Thymus (tissue), 11 donors: ENCODE measurements around the gene NAP1L1. TPM values are rescaled to one million over a fixed set of nuclear protein-coding genes. Genes with fewer than 3 reads are reported as not detected.
A peak's percentile ranks its signal among the peaks of the same experiment; 100 is the strongest.

Experiments used
- DNase-seq, 9 donors: peaks; one replicate each; pipeline ENCODE4 v3.0.0-alpha.2; 2013; ENCODE audit warnings: low spot score in 9 of 9, low read depth in 6 of 9, missing footprints in 1 of 9
- H3K27ac ChIP-seq, 2 donors: one replicate each; pipeline ENCODE4 v1.5.1; 2013; ENCODE audit warnings: control low read depth in 1 of 2, low read depth in 1 of 2, low read length in 1 of 2, mild to moderate bottlenecking in 1 of 2, moderate library complexity in 1 of 2
- H3K27me3 ChIP-seq, 2 donors: one replicate each; pipeline ENCODE4 v1.5.1; 2013; ENCODE audit warnings: low read length in 1 of 2; ENCODE audit not compliant: control insufficient read depth in 2 of 2, insufficient read depth in 1 of 2
- H3K36me3 ChIP-seq, 2 donors: one replicate each; pipeline ENCODE4 v1.5.1; 2013; ENCODE audit warnings: low read length in 1 of 2, mild to moderate bottlenecking in 1 of 2, moderate library complexity in 1 of 2; ENCODE audit not compliant: control insufficient read depth in 2 of 2, insufficient read depth in 2 of 2
- H3K4me1 ChIP-seq, 2 donors: one replicate each; pipeline ENCODE4 v1.5.1; 2013; ENCODE audit warnings: low read length in 2 of 2; ENCODE audit not compliant: control insufficient read depth in 2 of 2, insufficient read depth in 2 of 2
- H3K4me3 ChIP-seq, 2 donors: one replicate each; pipeline ENCODE4 v1.5.1; 2013; ENCODE audit warnings: low read length in 2 of 2, control low read depth in 1 of 2, mild to moderate bottlenecking in 1 of 2
- H3K9me3 ChIP-seq, 2 donors: one replicate each; pipeline ENCODE4 v1.5.1; 2013; ENCODE audit warnings: low read length in 1 of 2, mild to moderate bottlenecking in 1 of 2; ENCODE audit not compliant: control insufficient read depth in 2 of 2, insufficient read depth in 1 of 2
- WGBS: extraction: QIAGEN DNeasy Blood & Tissue Kit; methylation state at CpG from one replicate; pipeline ENCODE4 v1.1.7; 2013; 5-methylcytosine and 5-hydroxymethylcytosine counted together
- polyA plus RNA-seq: library from polyadenylated mRNA; stranded (reverse); fragments of 200-250 nt; gene quantifications from one replicate; pipeline ENCODE4 v1.2.3, GENCODE V29; 2013
- total RNA-seq: library from RNA; stranded (reverse); fragments of 120-200 nt; gene quantifications from one replicate; pipeline ENCODE4 v1.2.4, GENCODE V29; 2013
- donor health status: healthy.

NAP1L1 gene
- total and polyA plus RNA-seq, 2 donors: 284 to 548 TPM

DNA sequence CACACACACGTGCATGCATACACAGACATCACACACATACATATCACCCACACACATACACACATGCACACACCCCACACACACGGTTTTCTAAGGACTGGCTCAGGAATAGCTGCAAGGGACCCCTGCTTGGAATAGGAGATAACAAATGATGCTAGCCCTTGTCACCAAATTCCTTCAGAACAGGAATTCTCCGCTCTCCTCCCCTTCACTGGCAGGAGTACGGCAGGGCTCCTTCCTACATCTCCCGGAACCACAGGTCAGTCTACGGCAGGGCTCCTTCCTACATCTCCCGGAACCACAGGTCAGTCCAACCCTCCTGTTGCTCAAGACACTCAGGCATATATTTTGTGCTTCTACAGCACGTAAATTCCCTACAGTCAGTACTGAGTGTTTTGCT lies 76.8 kb downstream of the NAP1L1 start:
- Histone ChIP-seq H3K36me3 (no peaks in the 10 kb centered on the region), H3K4me3 (no peak overlapping the region), H3K27ac (no peak overlapping the region), H3K9me3 (no peaks in the 10 kb centered on the region), H3K4me1 (peaks cover 0 to 7% of the 10 kb centered on the region in 2 donors), H3K27me3 (no peaks in the 10 kb centered on the region)
- WGBS: 96% methylated on average over 8 of the region's 8 CpGs
- DNase-seq: no peak

DNA sequence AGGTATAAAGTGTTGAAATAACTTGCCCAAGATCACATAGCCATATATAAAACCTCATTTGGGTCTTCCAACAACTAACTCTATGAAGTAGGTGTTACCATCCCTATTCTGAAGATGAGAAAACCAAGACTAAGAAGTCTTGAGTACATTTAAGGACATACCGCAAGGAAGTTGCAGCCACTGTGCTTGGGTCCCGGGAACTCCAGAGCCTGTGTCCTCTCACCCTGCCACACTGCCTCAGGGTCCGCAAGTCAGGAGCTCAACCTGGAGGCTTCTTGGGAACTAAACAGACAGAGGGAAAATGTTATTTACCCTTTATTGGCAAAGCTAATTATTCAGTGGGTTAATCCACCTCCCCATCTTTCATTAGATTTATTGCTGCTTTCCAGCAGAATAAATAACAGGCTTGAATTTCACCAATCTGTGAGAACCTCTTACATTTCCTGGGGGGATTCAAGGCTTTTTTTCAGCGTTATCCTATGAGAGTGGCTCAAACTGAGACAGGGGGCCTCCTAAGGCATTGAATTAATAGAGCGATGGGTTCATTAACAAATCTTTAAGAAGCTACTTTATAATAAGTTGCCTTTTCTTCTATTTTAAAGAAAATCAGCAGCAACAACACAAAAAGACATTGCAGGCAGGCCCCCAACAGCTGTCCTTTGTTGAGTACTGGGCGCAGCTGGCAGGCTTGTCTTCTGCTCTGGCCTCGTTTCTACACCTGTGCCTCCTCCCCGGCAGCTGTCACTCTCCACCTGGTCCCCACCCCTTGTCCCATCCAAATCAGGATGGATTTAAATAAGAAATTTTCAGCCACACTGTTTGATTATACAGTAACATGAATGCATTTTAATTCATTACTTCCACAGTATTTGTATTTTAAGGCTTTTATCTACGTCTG lies 78.2 kb downstream of the NAP1L1 start:
- H3K27me3 ChIP-seq: no peaks in the 10 kb centered on the region
- H3K27ac ChIP-seq: no peak overlapping the region
- H3K4me3 ChIP-seq: no peak overlapping the region
- no peaks in the 10 kb centered on the region for H3K9me3 ChIP-seq
- peak in 2 of 9 donors; percentile 24 to 62 for DNase-seq
- WGBS: 82% methylated on average over 9 of the region's 9 CpGs
- peaks cover 0 to 7% of the 10 kb centered on the region in 2 donors for H3K4me1 ChIP-seq
- H3K36me3 ChIP-seq: no peaks in the 10 kb centered on the region

DNA sequence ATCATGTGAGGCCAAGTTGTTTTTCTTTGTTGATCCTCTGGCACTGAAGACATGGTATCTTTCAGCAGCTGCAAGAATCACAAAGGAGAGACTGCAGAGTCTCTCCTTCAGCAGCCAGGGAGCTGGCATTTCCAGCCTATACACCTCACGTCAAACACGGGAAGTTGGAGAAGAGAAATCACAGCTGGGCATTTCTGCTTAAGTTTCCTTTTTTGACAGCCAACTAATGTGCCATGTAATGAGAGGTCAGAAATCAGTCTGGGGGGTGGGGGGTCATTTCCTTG lies 81.2 kb downstream of the NAP1L1 start:
- Histone ChIP-seq H3K4me3 (no peak overlapping the region), H3K4me1 (peaks cover 0 to 7% of the 10 kb centered on the region in 2 donors), H3K27me3 (no peaks in the 10 kb centered on the region), H3K36me3 (no peaks in the 10 kb centered on the region), H3K9me3 (no peaks in the 10 kb centered on the region), H3K27ac (no peak overlapping the region)
- WGBS: 92% methylated on average over 2 of the region's 2 CpGs
- no peak for DNase-seq

DNA sequence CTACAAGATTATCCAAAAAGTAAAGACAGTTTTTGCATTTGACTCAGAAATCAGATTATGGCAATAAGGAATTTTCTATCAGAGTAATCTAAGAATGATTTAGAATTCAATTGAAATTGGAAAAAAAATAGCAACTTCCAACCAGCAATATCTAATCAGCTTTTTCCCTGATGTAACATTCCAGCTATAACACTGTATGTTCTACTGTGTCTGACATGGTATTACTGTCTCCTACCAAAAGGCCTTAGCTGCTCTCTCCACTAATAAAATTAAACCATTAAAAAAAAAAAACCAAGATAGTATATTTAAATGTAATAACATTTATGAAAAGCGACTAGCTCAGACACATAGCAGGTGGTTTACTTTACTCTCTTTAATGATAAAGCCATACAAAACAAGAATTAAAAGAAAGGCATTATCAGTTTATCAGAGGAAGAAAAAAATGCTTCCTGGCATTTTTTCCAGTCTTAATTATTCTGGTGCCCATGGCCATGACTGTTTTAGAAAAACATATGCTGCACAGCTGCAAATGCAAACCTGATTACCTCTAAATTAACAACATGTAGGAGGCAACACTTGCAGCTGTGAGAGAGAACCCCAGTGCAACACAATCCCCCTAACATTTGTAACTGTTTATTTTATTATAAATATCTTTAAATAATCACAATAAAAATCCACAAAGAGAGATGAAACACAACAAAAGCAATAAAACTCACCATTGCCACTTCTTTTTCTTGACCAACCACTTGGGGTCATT lies 81.7 kb downstream of the NAP1L1 start:
- H3K27ac ChIP-seq: no peak overlapping the region
- H3K4me3 ChIP-seq: no peak overlapping the region
- no peaks in the 10 kb centered on the region for H3K27me3 ChIP-seq
- 99% methylated on average over 1 of the region's 1 CpG for WGBS
- no peaks in the 10 kb centered on the region for H3K9me3 ChIP-seq
- peaks cover 0 to 7% of the 10 kb centered on the region in 2 donors for H3K4me1 ChIP-seq
- no peak for DNase-seq
- no peaks in the 10 kb centered on the region for H3K36me3 ChIP-seq

DNA sequence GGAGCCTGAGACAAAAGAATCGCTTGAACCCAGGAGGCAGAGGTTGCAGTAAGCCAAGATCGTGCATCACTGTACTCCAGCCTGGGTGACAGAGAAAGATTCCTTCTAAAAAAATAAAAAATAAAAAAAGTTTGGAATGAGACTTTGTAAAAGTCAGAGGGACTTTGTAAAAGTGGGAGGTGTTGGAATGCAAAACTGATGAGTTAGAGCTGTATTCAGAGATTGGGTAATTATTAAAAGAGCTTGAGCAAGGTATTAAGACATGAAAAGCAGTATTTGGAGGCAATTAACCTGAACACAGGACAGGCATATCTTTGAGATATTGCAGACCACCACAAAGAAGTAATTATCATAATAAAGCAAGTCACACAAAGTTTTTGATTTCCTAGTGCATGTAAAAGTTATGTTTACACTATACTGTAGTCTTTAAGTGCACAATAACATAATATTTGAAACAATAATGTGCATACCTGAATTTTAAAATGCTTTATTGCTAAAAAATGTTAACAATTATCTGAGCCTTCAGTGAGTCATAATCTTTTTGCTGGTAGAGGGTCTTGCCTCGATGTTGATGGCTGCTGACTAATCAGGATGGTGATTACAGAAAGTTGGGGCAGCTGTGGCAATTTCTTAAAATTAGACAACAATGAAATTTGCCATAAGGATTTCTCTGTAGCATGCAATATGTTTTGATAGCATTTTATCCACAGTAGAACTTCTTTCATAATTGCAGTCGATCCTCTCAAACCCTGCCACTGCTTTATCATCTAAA lies 86.0 kb downstream of the NAP1L1 start:
- no peak overlapping the region for H3K27ac ChIP-seq
- H3K27me3 ChIP-seq: no peaks in the 10 kb centered on the region
- H3K9me3 ChIP-seq: no peaks in the 10 kb centered on the region
- no peak for DNase-seq
- WGBS: 97% methylated on average over 4 of the region's 4 CpGs
- no peak overlapping the region for H3K4me3 ChIP-seq
- H3K4me1 ChIP-seq: no peaks in the 10 kb centered on the region
- no peaks in the 10 kb centered on the region for H3K36me3 ChIP-seq

DNA sequence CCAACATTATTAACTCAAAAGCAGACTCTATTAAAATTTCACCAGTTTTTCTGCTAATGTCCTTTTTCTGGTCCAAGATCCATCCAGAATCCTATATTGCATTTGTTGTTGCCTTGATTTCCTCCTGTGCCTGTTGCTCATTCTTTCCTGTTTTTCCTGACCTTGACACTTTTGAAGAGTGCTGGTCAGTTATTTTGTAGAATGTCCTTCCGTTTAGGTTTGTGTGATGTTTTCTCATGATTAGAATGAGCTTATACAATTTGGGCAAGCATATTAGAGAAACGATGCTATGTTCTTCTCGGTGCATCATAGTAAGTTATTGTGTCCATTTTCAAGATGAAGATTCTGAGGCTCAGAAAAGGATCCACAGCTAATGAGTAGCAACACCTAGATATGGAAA lies 86.8 kb downstream of the NAP1L1 start:
- 98% methylated on average over 3 of the region's 3 CpGs for WGBS
- Histone ChIP-seq H3K27ac (no peak overlapping the region), H3K4me1 (no peaks in the 10 kb centered on the region), H3K4me3 (no peak overlapping the region), H3K9me3 (no peaks in the 10 kb centered on the region), H3K36me3 (no peaks in the 10 kb centered on the region), H3K27me3 (no peaks in the 10 kb centered on the region)
- DNase-seq: no peak

DNA sequence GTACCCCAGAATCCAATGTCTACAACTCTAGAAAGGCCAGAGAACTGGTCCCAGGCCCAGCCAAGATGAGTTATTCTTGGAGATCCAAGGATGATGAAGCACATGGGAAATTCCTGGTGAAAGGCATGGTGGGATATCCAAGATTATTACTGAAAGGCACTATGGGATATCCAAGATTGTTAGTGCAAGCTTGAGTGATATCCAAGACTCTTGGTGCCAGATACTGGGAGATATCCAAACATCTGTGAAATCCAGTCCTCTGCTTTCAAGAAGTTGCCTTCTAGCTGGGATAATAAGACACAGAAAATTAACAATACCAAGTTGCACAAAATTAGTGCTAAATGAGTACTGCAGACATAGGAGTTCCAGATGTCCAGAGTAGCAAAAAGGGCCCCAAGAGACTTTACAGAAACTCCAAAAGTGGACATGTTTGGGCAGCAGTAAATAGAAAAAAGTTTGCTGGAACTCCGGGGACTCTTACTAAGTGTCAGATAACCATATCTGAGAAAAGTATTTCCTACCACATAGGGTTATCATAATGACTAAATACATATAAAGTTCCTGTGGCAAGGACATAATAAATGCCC lies 87.5 kb downstream of the NAP1L1 start:
- H3K27ac ChIP-seq: no peak overlapping the region
- no peak for DNase-seq
- no peak overlapping the region for H3K4me3 ChIP-seq
- WGBS: 89% methylated on average over 1 of the region's 1 CpG
- no peaks in the 10 kb centered on the region for H3K36me3 ChIP-seq
- H3K27me3 ChIP-seq: no peaks in the 10 kb centered on the region
- H3K4me1 ChIP-seq: no peaks in the 10 kb centered on the region
- no peaks in the 10 kb centered on the region for H3K9me3 ChIP-seq

DNA sequence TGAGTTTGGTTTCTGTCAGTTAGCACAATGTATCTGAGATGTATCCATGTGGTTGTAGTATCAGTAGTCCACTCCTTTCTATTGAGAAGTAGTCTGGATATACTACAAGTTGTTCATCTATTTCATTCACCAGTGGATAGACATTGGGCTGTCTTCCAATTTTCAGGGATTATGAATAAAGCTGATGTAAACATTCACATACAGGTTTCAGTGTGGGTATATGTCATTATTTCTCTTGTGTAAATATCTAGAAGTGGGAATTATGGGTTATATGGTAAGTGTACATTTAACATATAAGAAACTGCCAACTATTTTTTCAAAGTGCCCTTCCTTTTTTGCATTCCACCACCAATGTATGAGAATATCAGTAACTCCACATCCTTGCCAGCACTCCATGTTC lies 88.8 kb downstream of the NAP1L1 start:
- DNase-seq: no peak

More for the DNA sequence above, 88.8 kb downstream of the NAP1L1 start:
- H3K27me3 ChIP-seq: no peaks in the 10 kb centered on the region
- no peak overlapping the region for H3K4me3 ChIP-seq
- H3K36me3 ChIP-seq: no peaks in the 10 kb centered on the region
- H3K4me1 ChIP-seq: no peaks in the 10 kb centered on the region
- H3K9me3 ChIP-seq: no peaks in the 10 kb centered on the region
- H3K27ac ChIP-seq: no peak overlapping the region
